GM23338 (cell line): ENCODE results near the gene PCDHGA10. TPM values are rescaled to one million over a fixed set of nuclear protein-coding genes. Genes with fewer than 3 reads are reported as not detected.

ENCODE experiments used
- polyA plus RNA-seq: library from polyadenylated mRNA; unstranded; fragments of >200 nt; fragmentation: Nextera tagmentation; extraction: Ambion mirVana; gene quantifications from 2 replicates; pipeline ENCODE4 v1.2.1, GENCODE V29; 2016
- total RNA-seq: library from RNA; depleted of rRNA; stranded (reverse); fragments of >200 nt; shearing (Covaris generic); gene quantifications from 2 replicates; pipeline ENCODE4 v1.2.3, GENCODE V29; 2014; rRNA removed

Gene PCDHGA10
- total and polyA plus RNA-seq, 2 experiments from 2014 or later, result 2.1 to 6.5 TPM

Other genes starting within 250 kb of the PCDHGA10 start
Only the 30 nearest of the 37 such genes appear.
- gene PCDHB10, start 220.6 kb upstream of the PCDHGA10 start, total RNA-seq, result 0.89 and 2.7 TPM in 2 replicates
- gene PCDHB10, start 220.6 kb upstream of the PCDHGA10 start, polyA plus RNA-seq, result 1.6 and 1.7 TPM in 2 replicates
- gene PCDHB11, start 213.4 kb upstream of the PCDHGA10 start, total RNA-seq, result 0.47 and 1.3 TPM in 2 replicates
- gene PCDHB11, start 213.4 kb upstream of the PCDHGA10 start, polyA plus RNA-seq, result 0.19 and 0.33 TPM in 2 replicates
- 3.7 and 4.3 TPM in 2 replicates for gene PCDHB12, start 204.3 kb upstream of the PCDHGA10 start, total RNA-seq
- gene PCDHB12, start 204.3 kb upstream of the PCDHGA10 start, polyA plus RNA-seq, result 0.80 and 1.3 TPM in 2 replicates
- 2.4 and 3.5 TPM in 2 replicates for gene PCDHB13, start 199.1 kb upstream of the PCDHGA10 start, total RNA-seq
- 0.87 and 1.1 TPM in 2 replicates for gene PCDHB13, start 199.1 kb upstream of the PCDHGA10 start, polyA plus RNA-seq
- 3.2 and 4.1 TPM in 2 replicates for gene PCDHB14, start 189.6 kb upstream of the PCDHGA10 start, total RNA-seq
- gene PCDHB14, start 189.6 kb upstream of the PCDHGA10 start, polyA plus RNA-seq, result 0.71 and 0.83 TPM in 2 replicates
- 8.0 and 12.1 TPM in 2 replicates for gene PCDHB15, start 167.6 kb upstream of the PCDHGA10 start, total RNA-seq
- gene PCDHB15, start 167.6 kb upstream of the PCDHGA10 start, polyA plus RNA-seq, result 4.9 and 6.1 TPM in 2 replicates
- not detected in 2 replicates for gene SLC25A2, start 108.9 kb upstream of the PCDHGA10 start, total RNA-seq
- gene SLC25A2, start 108.9 kb upstream of the PCDHGA10 start, polyA plus RNA-seq, result not detected in 2 replicates
- 92.0 and 107 TPM in 2 replicates for gene TAF7, start 92.2 kb upstream of the PCDHGA10 start, total RNA-seq
- gene TAF7, start 92.2 kb upstream of the PCDHGA10 start, polyA plus RNA-seq, result 187 and 217 TPM in 2 replicates
- gene PCDHGA1, start 82.5 kb upstream of the PCDHGA10 start, total RNA-seq, result 1.7 and 2.2 TPM in 2 replicates
- gene PCDHGA1, start 82.5 kb upstream of the PCDHGA10 start, polyA plus RNA-seq, result 0.07 and 0.39 TPM in 2 replicates
- 0.82 and 1.0 TPM in 2 replicates for gene PCDHGA2, start 74.2 kb upstream of the PCDHGA10 start, total RNA-seq
- gene PCDHGA2, start 74.2 kb upstream of the PCDHGA10 start, polyA plus RNA-seq, result 0.17 and 0.45 TPM in 2 replicates
- gene PCDHGA3, start 69.2 kb upstream of the PCDHGA10 start, total RNA-seq, result 0.90 and 1.2 TPM in 2 replicates
- gene PCDHGA3, start 69.2 kb upstream of the PCDHGA10 start, polyA plus RNA-seq, result 0.28 and 0.63 TPM in 2 replicates
- gene PCDHGB1, start 62.9 kb upstream of the PCDHGA10 start, total RNA-seq, result 8.9 and 9.1 TPM in 2 replicates
- gene PCDHGB1, start 62.9 kb upstream of the PCDHGA10 start, polyA plus RNA-seq, result 0.52 and 0.74 TPM in 2 replicates
- gene PCDHGA4, start 58.0 kb upstream of the PCDHGA10 start, total RNA-seq, result 4.2 and 7.2 TPM in 2 replicates
- 0.33 and 0.99 TPM in 2 replicates for gene PCDHGA4, start 58.0 kb upstream of the PCDHGA10 start, polyA plus RNA-seq
- gene PCDHGB2, start 53.0 kb upstream of the PCDHGA10 start, total RNA-seq, result 5.0 and 5.8 TPM in 2 replicates
- 0.87 and 1.2 TPM in 2 replicates for gene PCDHGB2, start 53.0 kb upstream of the PCDHGA10 start, polyA plus RNA-seq
- gene PCDHGA5, start 48.8 kb upstream of the PCDHGA10 start, total RNA-seq, result 2.9 and 3.1 TPM in 2 replicates
- 0.49 and 0.55 TPM in 2 replicates for gene PCDHGA5, start 48.8 kb upstream of the PCDHGA10 start, polyA plus RNA-seq
- 4.8 and 5.8 TPM in 2 replicates for gene PCDHGB3, start 42.7 kb upstream of the PCDHGA10 start, total RNA-seq
- 0.24 and 0.26 TPM in 2 replicates for gene PCDHGB3, start 42.7 kb upstream of the PCDHGA10 start, polyA plus RNA-seq
- gene PCDHGA6, start 39.1 kb upstream of the PCDHGA10 start, total RNA-seq, result 4.5 and 4.8 TPM in 2 replicates
- 0.99 and 1.2 TPM in 2 replicates for gene PCDHGA6, start 39.1 kb upstream of the PCDHGA10 start, polyA plus RNA-seq
- gene PCDHGA7, start 30.2 kb upstream of the PCDHGA10 start, total RNA-seq, result 2.9 and 4.4 TPM in 2 replicates
- 0.44 and 0.50 TPM in 2 replicates for gene PCDHGA7, start 30.2 kb upstream of the PCDHGA10 start, polyA plus RNA-seq
- gene PCDHGB4, start 25.3 kb upstream of the PCDHGA10 start, total RNA-seq, result 13.0 and 16.6 TPM in 2 replicates
- 3.0 and 3.5 TPM in 2 replicates for gene PCDHGB4, start 25.3 kb upstream of the PCDHGA10 start, polyA plus RNA-seq
- 4.6 and 5.3 TPM in 2 replicates for gene PCDHGA8, start 20.4 kb upstream of the PCDHGA10 start, total RNA-seq
- gene PCDHGA8, start 20.4 kb upstream of the PCDHGA10 start, polyA plus RNA-seq, result 0.70 and 1.1 TPM in 2 replicates
- gene PCDHGB5, start 15.0 kb upstream of the PCDHGA10 start, total RNA-seq, result 15.7 and 18.5 TPM in 2 replicates
- 1.7 and 2.5 TPM in 2 replicates for gene PCDHGB5, start 15.0 kb upstream of the PCDHGA10 start, polyA plus RNA-seq
- 5.5 and 7.8 TPM in 2 replicates for gene PCDHGA9, start 10.2 kb upstream of the PCDHGA10 start, total RNA-seq
- gene PCDHGA9, start 10.2 kb upstream of the PCDHGA10 start, polyA plus RNA-seq, result 0.50 and 0.54 TPM in 2 replicates
- gene PCDHGB6, start 5.0 kb upstream of the PCDHGA10 start, total RNA-seq, result 7.1 and 8.1 TPM in 2 replicates
- 1.6 and 2.8 TPM in 2 replicates for gene PCDHGB6, start 5.0 kb upstream of the PCDHGA10 start, polyA plus RNA-seq
- gene PCDHGB7, start 4.7 kb downstream of the PCDHGA10 start, total RNA-seq, result 5.8 and 11.7 TPM in 2 replicates
- 0.94 and 1.4 TPM in 2 replicates for gene PCDHGB7, start 4.7 kb downstream of the PCDHGA10 start, polyA plus RNA-seq
- 8.9 and 10.7 TPM in 2 replicates for gene PCDHGA11, start 8.1 kb downstream of the PCDHGA10 start, total RNA-seq
- 2.3 and 3.0 TPM in 2 replicates for gene PCDHGA11, start 8.1 kb downstream of the PCDHGA10 start, polyA plus RNA-seq
- gene PCDHGA12, start 17.5 kb downstream of the PCDHGA10 start, total RNA-seq, result 3.3 and 3.5 TPM in 2 replicates
- gene PCDHGA12, start 17.5 kb downstream of the PCDHGA10 start, polyA plus RNA-seq, result 0.68 TPM in 2 replicates
- 12.9 and 13.3 TPM in 2 replicates for gene PCDHGC3, start 63.0 kb downstream of the PCDHGA10 start, total RNA-seq
- 13.8 and 14.4 TPM in 2 replicates for gene PCDHGC3, start 63.0 kb downstream of the PCDHGA10 start, polyA plus RNA-seq
- gene PCDHGC4, start 72.0 kb downstream of the PCDHGA10 start, total RNA-seq, result 2.3 and 3.0 TPM in 2 replicates
- 0.31 TPM in 1 of 2 replicates, not detected in the other for gene PCDHGC4, start 72.0 kb downstream of the PCDHGA10 start, polyA plus RNA-seq
- gene PCDHGC5, start 76.1 kb downstream of the PCDHGA10 start, total RNA-seq, result 0.54 and 1.5 TPM in 2 replicates
- 0.16 TPM in 1 of 2 replicates, not detected in the other for gene PCDHGC5, start 76.1 kb downstream of the PCDHGA10 start, polyA plus RNA-seq
- gene DIAPH1, start 206.0 kb downstream of the PCDHGA10 start, total RNA-seq, result 97.0 and 104 TPM in 2 replicates
- gene DIAPH1, start 206.0 kb downstream of the PCDHGA10 start, polyA plus RNA-seq, result 42.9 and 43.5 TPM in 2 replicates